HepG2 (cell line): Measurements from ENCODE around the gene NR1I2. TPM values are rescaled to one million over a fixed set of nuclear protein-coding genes. Genes with fewer than 3 reads are reported as not detected.

Experiments used
- ZNF407 ChIP-seq: sonication (generic); formaldehyde crosslinking; IDR thresholded peaks from one replicate; pipeline ENCODE4 v1.5.1; 2020; ENCODE audit warnings: mild to moderate bottlenecking, missing genetic modification reagents; ENCODE audit errors: not compliant biosample characterization
- ZSCAN5A ChIP-seq: sonication (generic); formaldehyde crosslinking; IDR thresholded peaks from 2 replicates; pipeline ENCODE4 v1.8.0; 2022; ENCODE audit warnings: mild to moderate bottlenecking, missing genetic modification reagents, borderline replicate concordance
- polyA plus RNA-seq, 8 experiments: library from polyadenylated mRNA; depleted of rRNA in 3 of 8; stranded (reverse) in 7 of 8; unstranded in 1 of 8; fragments of >200 nt; fragmentation: Illumina TruSeq in 4 of 8; extraction: Trizol in 4 of 8; gene quantifications; 2 replicates each; pipeline versions ENCODE4 v1.2.1 to v1.2.3, GENCODE V29; 2011 to 2016; ENCODE audit warnings: low read depth in 4 of 8, missing spikeins in 1 of 8, mixed read lengths in 1 of 8; ENCODE audit not compliant: insufficient read depth in 1 of 8
- total RNA-seq, 5 experiments: library from RNA; depleted of rRNA; stranded (reverse); fragments of >200 nt; fragmentation: Illumina TruSeq; extraction: Trizol; gene quantifications; 2 replicates each; pipeline ENCODE4 v1.2.3, GENCODE V29; 2016; ENCODE audit warnings: low read depth in 1 of 5

The NR1I2 gene
- total and polyA plus RNA-seq, 2 of the 13 experiments (the other 11 are each of a cell fraction or from before 2014, with no cell fraction given): 8.8 to 13.4 TPM

- TF ChIP-seq ZNF407 (CRISPR knock-in tag): no peak
- no peak for TF ChIP-seq ZSCAN5A (CRISPR knock-in tag)
Measured at GRCh38 chr3:119776304-119776703, 5.6 kb upstream of the NR1I2 start (continued).
